SK-N-SH (cell line): ENCODE data around the gene ACKR3. TPM values are rescaled to one million over a fixed set of nuclear protein-coding genes. Genes with fewer than 3 reads are reported as not detected.

Experiments used
- CTCF ChIA-PET: fragments of 300-600, 350-600 bp; formaldehyde crosslinking; extraction: SDS; loops from one replicate; lab custom pipeline; 2021; lab: Yijun Ruan, JAX
- POLR2A ChIA-PET: fragments of 350-600 bp; sonication (Branson Sonifier 250); formaldehyde crosslinking; extraction: SDS; loops from one replicate; lab custom pipeline; 2020; ENCODE audit warnings: antibody characterized with exemption, inconsistent platforms; lab: Yijun Ruan, JAX
- DNase-seq: peaks from one replicate; pipeline ENCODE4 v3.0.0; 2012
- H2AFZ ChIP-seq: fragments of 200-600 bp; sonication (generic); 2 replicates; pipeline ENCODE4 v1.8.1; 2016; ENCODE audit warnings: antibody characterized with exemption, mild to moderate bottlenecking, low read depth
- H3F3A ChIP-seq: fragments of 200-600 bp; sonication (generic); replicated peaks from 2 replicates; pipeline ENCODE3; 2016; ENCODE audit warnings: antibody characterized with exemption, mild to moderate bottlenecking; ENCODE audit not compliant: insufficient read depth
- H3K27ac ChIP-seq, 2 experiments: fragments of 200-500 bp in 1 of 2; fragments of 200-600 bp in 1 of 2; sonication (Bioruptor generic) in 1 of 2; sonication (generic), shearing (Covaris generic) in 1 of 2; 2 replicates each; pipeline versions ENCODE4 v1.5.1 to v1.6.1; 2014 to 2016; ENCODE audit warnings: low read depth in 2 of 2, inconsistent platforms in 1 of 2, low read length in 1 of 2, mild to moderate bottlenecking in 1 of 2, mixed read lengths in 1 of 2
- H3K27me3 ChIP-seq: fragments of 200-600 bp; sonication (generic), shearing (Covaris generic); 2 replicates; pipeline ENCODE4 v1.6.1; 2016; ENCODE audit warnings: mixed run types; ENCODE audit not compliant: insufficient read depth
- H3K36me3 ChIP-seq, 2 experiments: fragments of 200-500 bp in 1 of 2; fragments of 200-600 bp in 1 of 2; sonication (Bioruptor generic) in 1 of 2; sonication (generic) in 1 of 2; replicated peaks in 1 of 2; 2 replicates each; pipeline versions ENCODE3 to v1.5.1; 2014 to 2016; ENCODE audit warnings: low read length in 1 of 2, mild to moderate bottlenecking in 1 of 2; ENCODE audit not compliant: insufficient read depth in 2 of 2, control insufficient read depth in 1 of 2
- H3K4me1 ChIP-seq, 2 experiments: fragments of 200-500 bp in 1 of 2; fragments of 200-600 bp in 1 of 2; sonication (Bioruptor generic) in 1 of 2; sonication (generic), shearing (Covaris generic) in 1 of 2; 2 replicates each; pipeline versions ENCODE4 v1.5.1 to v1.6.1; 2014 to 2016; ENCODE audit warnings: low read depth in 1 of 2, low read length in 1 of 2, mixed run types in 1 of 2; ENCODE audit not compliant: insufficient read depth in 2 of 2, control insufficient read depth in 1 of 2
- H3K4me2 ChIP-seq: fragments of 200-600 bp; sonication (generic), shearing (Covaris generic); 2 replicates; pipeline ENCODE4 v1.6.1; 2017; ENCODE audit warnings: mixed run types
- H3K4me3 ChIP-seq, 2 experiments: fragments of 200-500 bp in 1 of 2; fragments of 200-600 bp in 1 of 2; sonication (Bioruptor generic) in 1 of 2; sonication (generic), shearing (Covaris generic) in 1 of 2; 2 replicates each; pipeline versions ENCODE4 v1.5.1 to v1.8.1; 2014 to 2016; ENCODE audit warnings: low read depth in 2 of 2, inconsistent platforms in 1 of 2, low read length in 1 of 2, mild to moderate bottlenecking in 1 of 2, mixed read lengths in 1 of 2, moderate library complexity in 1 of 2
- H3K79me2 ChIP-seq: fragments of 200-600 bp; sonication (generic); 2 replicates; pipeline ENCODE4 v1.8.1; 2017; ENCODE audit warnings: mild to moderate bottlenecking; ENCODE audit not compliant: insufficient read depth
- H3K9ac ChIP-seq: fragments of 200-600 bp; sonication (generic); 2 replicates; pipeline ENCODE4 v1.6.1; 2017; ENCODE audit warnings: mixed run types
- H3K9me2 ChIP-seq: fragments of 200-600 bp; sonication (generic); 2 replicates; pipeline ENCODE4 v1.6.1; 2017; ENCODE audit warnings: mixed run types
- H3K9me3 ChIP-seq: fragments of 200-600 bp; sonication (generic); 2 replicates; pipeline ENCODE4 v1.6.1; 2017; ENCODE audit warnings: mixed run types, mild to moderate bottlenecking, moderate library complexity
- H4K20me1 ChIP-seq: fragments of 200-600 bp; sonication (generic); 2 replicates; pipeline ENCODE4 v1.6.1; 2017; ENCODE audit warnings: mild to moderate bottlenecking, mixed run types; ENCODE audit not compliant: insufficient read depth
- ELF1 ChIP-seq: IDR thresholded peaks from 2 replicates; pipeline ENCODE4 v1.4.0; 2012
- FOSL2 ChIP-seq: IDR thresholded peaks from 2 replicates; pipeline ENCODE4 v1.4.0; 2012; ENCODE audit warnings: low read depth, mild to moderate bottlenecking, moderate library complexity, borderline replicate concordance
- FOXM1 ChIP-seq: IDR thresholded peaks from 2 replicates; pipeline ENCODE4 v1.4.0; 2012; ENCODE audit warnings: low read depth, mild to moderate bottlenecking
- GABPA ChIP-seq: IDR thresholded peaks from 2 replicates; pipeline ENCODE4 v1.4.0; 2012; ENCODE audit warnings: low read depth, mild to moderate bottlenecking
- GATA2 ChIP-seq: sonication (generic); formaldehyde crosslinking; IDR thresholded peaks from 2 replicates; pipeline ENCODE4 v1.5.0; 2020; ENCODE audit warnings: mild to moderate bottlenecking, missing genetic modification reagents
- JUND ChIP-seq: IDR thresholded peaks from 2 replicates; pipeline ENCODE4 v1.4.0; 2012
- MEF2A ChIP-seq: IDR thresholded peaks from 2 replicates; pipeline ENCODE4 v1.4.0; 2012; ENCODE audit warnings: low read depth, borderline replicate concordance
- NFIC ChIP-seq: IDR thresholded peaks from 2 replicates; pipeline ENCODE4 v1.4.0; 2012; ENCODE audit warnings: borderline replicate concordance
- NRF1 ChIP-seq: IDR thresholded peaks from 2 replicates; pipeline ENCODE4 v1.6.1; 2012; ENCODE audit warnings: low read depth, mild to moderate bottlenecking, low read length
- RFX5 ChIP-seq: IDR thresholded peaks from 2 replicates; pipeline ENCODE4 v1.6.1; 2012; ENCODE audit warnings: mild to moderate bottlenecking, improper control_type of control experiment, low read length
- RXRA ChIP-seq: IDR thresholded peaks from 2 replicates; pipeline ENCODE4 v1.4.0; 2012; ENCODE audit warnings: low read depth, mild to moderate bottlenecking, borderline replicate concordance
- TAF1 ChIP-seq: IDR thresholded peaks from 2 replicates; pipeline ENCODE4 v1.6.1; 2012; ENCODE audit warnings: low read depth, mild to moderate bottlenecking, low read length, moderate library complexity, borderline replicate concordance
- TCF12 ChIP-seq: IDR thresholded peaks from 2 replicates; pipeline ENCODE4 v1.4.0; 2012
- TEAD4 ChIP-seq: IDR thresholded peaks from 2 replicates; pipeline ENCODE4 v1.4.0; 2012; ENCODE audit warnings: mild to moderate bottlenecking, borderline replicate concordance; ENCODE audit not compliant: insufficient read depth
- WGBS: methylation state at CpG from one replicate; pipeline ENCODE4 v1.1.6; 2017; ENCODE audit warnings: low lambda C conversion rate; 5-methylcytosine and 5-hydroxymethylcytosine counted together
- polyA plus RNA-seq, 3 experiments: library from polyadenylated mRNA; depleted of rRNA; stranded (reverse); fragments of >200 nt; gene quantifications; 2 replicates each; pipeline ENCODE4 v1.2.3, GENCODE V29; 2012
- TF ChIP-seq, protein P1 (sequence below): fragments of 150-350 bp; IDR thresholded peaks from 2 replicates; pipeline ENCODE4 v1.6.1; 2017; ENCODE audit warnings: antibody characterized with exemption, low read length, low read depth, borderline replicate concordance
- TF ChIP-seq, protein P2 (sequence below): fragments of 200-600 bp; sonication (generic); IDR thresholded peaks from 2 replicates; pipeline ENCODE4 v1.6.1; 2017; ENCODE audit warnings: antibody characterized with exemption, mild to moderate bottlenecking, moderate library complexity
- TF ChIP-seq, protein P3 (sequence below): IDR thresholded peaks from 2 replicates; pipeline ENCODE4 v1.4.0; 2012; ENCODE audit warnings: low read depth, borderline replicate concordance
- TF ChIP-seq, protein P4 (sequence below): fragments of 150-350 bp; IDR thresholded peaks from 2 replicates; pipeline ENCODE4 v1.6.1; 2016; ENCODE audit warnings: mild to moderate bottlenecking, low read depth, low read length

ACKR3 gene
- polyA plus RNA-seq, 1 of the 3 experiments (the other 2 are of a cell fraction), result not detected

DNA sequence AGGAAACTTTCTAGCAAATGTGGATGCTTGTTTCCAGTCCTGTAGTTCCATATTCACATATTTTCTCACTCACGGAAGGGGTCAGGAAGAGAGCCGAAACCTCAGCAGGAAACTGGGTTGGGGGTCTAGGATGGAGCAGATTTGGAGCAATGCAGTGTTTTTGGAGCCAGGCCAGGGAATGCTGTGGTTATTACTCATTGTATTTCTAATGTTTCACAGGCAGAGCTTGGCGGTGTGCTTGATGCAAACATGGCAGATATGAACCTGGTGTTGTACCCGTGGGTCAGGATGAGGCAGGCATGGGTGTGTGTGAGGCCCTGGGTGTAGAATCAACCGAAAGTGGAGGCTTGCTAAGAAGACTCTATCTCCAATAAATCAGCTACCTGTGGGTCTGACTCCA lies 34.6 kb upstream of the ACKR3 start (continued):
- TF ChIP-seq, protein P1, sequence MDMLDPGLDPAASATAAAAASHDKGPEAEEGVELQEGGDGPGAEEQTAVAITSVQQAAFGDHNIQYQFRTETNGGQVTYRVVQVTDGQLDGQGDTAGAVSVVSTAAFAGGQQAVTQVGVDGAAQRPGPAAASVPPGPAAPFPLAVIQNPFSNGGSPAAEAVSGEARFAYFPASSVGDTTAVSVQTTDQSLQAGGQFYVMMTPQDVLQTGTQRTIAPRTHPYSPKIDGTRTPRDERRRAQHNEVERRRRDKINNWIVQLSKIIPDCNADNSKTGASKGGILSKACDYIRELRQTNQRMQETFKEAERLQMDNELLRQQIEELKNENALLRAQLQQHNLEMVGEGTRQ, result no peak
- TF ChIP-seq NRF1, result no peak
- TF ChIP-seq, protein P2, sequence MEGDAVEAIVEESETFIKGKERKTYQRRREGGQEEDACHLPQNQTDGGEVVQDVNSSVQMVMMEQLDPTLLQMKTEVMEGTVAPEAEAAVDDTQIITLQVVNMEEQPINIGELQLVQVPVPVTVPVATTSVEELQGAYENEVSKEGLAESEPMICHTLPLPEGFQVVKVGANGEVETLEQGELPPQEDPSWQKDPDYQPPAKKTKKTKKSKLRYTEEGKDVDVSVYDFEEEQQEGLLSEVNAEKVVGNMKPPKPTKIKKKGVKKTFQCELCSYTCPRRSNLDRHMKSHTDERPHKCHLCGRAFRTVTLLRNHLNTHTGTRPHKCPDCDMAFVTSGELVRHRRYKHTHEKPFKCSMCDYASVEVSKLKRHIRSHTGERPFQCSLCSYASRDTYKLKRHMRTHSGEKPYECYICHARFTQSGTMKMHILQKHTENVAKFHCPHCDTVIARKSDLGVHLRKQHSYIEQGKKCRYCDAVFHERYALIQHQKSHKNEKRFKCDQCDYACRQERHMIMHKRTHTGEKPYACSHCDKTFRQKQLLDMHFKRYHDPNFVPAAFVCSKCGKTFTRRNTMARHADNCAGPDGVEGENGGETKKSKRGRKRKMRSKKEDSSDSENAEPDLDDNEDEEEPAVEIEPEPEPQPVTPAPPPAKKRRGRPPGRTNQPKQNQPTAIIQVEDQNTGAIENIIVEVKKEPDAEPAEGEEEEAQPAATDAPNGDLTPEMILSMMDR, result no peak

GRCh38 chr2:236536727-236537398 lies 32.8 kb upstream of the ACKR3 start:
- Histone ChIP-seq H3K4me1 (no peaks in the 10 kb centered on the region), H3K9me3 (no peaks in the 10 kb centered on the region), H2AFZ (no peak overlapping the region), H3K9ac (no peak overlapping the region), H4K20me1 (no peaks in the 10 kb centered on the region), H3K36me3 (no peaks in the 10 kb centered on the region), H3K4me2 (no peak overlapping the region), H3K4me3 (no peak overlapping the region), H3K27me3 (no peaks in the 10 kb centered on the region), H3F3A (no peaks in the 10 kb centered on the region), H3K9me2 (no peaks in the 10 kb centered on the region), H3K27ac (no peak overlapping the region), H3K79me2 (no peaks in the 10 kb centered on the region)
- ChIA-PET POLR2A (no interaction called here), CTCF (interaction anchor here (1.2 kb wide), 1 partner anchor 490 kb away, joined by 3 read pairs; no protein-coding TSS in a partner anchor)
- DNase-seq, result no peak
- WGBS, result 41% methylated on average over 5 of the region's 6 CpGs
- no peak for TF ChIP-seq GATA2 (CRISPR knock-in tag)
- TF ChIP-seq, protein P1, result no peak
- TF ChIP-seq, protein P2, result no peak
- TF ChIP-seq TEAD4, result no peak
- no peak for TF ChIP-seq JUND
- no peak for TF ChIP-seq TAF1
- no peak for TF ChIP-seq FOXM1
- TF ChIP-seq TCF12, result no peak
- TF ChIP-seq RXRA, result no peak
- TF ChIP-seq FOSL2, result no peak
- TF ChIP-seq ELF1, result no peak
- no peak for TF ChIP-seq MEF2A
- TF ChIP-seq RFX5, result no peak
- TF ChIP-seq, protein P3, sequence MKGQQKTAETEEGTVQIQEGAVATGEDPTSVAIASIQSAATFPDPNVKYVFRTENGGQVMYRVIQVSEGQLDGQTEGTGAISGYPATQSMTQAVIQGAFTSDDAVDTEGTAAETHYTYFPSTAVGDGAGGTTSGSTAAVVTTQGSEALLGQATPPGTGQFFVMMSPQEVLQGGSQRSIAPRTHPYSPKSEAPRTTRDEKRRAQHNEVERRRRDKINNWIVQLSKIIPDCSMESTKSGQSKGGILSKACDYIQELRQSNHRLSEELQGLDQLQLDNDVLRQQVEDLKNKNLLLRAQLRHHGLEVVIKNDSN, result no peak
- TF ChIP-seq GABPA, result no peak
- TF ChIP-seq, protein P4, sequence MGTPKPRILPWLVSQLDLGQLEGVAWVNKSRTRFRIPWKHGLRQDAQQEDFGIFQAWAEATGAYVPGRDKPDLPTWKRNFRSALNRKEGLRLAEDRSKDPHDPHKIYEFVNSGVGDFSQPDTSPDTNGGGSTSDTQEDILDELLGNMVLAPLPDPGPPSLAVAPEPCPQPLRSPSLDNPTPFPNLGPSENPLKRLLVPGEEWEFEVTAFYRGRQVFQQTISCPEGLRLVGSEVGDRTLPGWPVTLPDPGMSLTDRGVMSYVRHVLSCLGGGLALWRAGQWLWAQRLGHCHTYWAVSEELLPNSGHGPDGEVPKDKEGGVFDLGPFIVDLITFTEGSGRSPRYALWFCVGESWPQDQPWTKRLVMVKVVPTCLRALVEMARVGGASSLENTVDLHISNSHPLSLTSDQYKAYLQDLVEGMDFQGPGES, result no peak
- no peak for TF ChIP-seq NFIC
